HepG2 (cell line): ENCODE results near the gene MYORG. TPM values are rescaled to one million over a fixed set of nuclear protein-coding genes. Genes with fewer than 3 reads are reported as not detected.

Experiments
- KLF11 ChIP-seq: IDR thresholded peaks from 2 replicates; pipeline ENCODE4 v1.6.1; 2016; ENCODE audit warnings: missing compliant biosample characterization
- MTA3 ChIP-seq: sonication (generic); formaldehyde crosslinking; IDR thresholded peaks from 2 replicates; pipeline ENCODE4 v1.4.0; 2020; ENCODE audit warnings: missing genetic modification reagents
- PLRG1 ChIP-seq: fragments of 450-650 bp; conservative IDR thresholded peaks from 2 replicates; pipeline ENCODE4 v1.6.1; 2016
- REPIN1 ChIP-seq: sonication (generic); formaldehyde crosslinking; IDR thresholded peaks from 2 replicates; pipeline ENCODE4 v1.8.0; 2022; ENCODE audit warnings: missing genetic modification reagents, low read depth, mild to moderate bottlenecking, borderline replicate concordance
- ZNF10 ChIP-seq: sonication (generic); formaldehyde crosslinking; IDR thresholded peaks from 2 replicates; pipeline ENCODE4 v1.4.0; 2020; ENCODE audit warnings: mild to moderate bottlenecking, low read depth, missing genetic modification reagents, borderline replicate concordance
- polyA plus RNA-seq, 8 experiments: library from polyadenylated mRNA; depleted of rRNA in 3 of 8; stranded (reverse) in 7 of 8; unstranded in 1 of 8; fragments of >200 nt; fragmentation: Illumina TruSeq in 4 of 8; extraction: Trizol in 4 of 8; gene quantifications; 2 replicates each; pipeline versions ENCODE4 v1.2.1 to v1.2.3, GENCODE V29; 2011 to 2016; ENCODE audit warnings: low read depth in 4 of 8, missing spikeins in 1 of 8, mixed read lengths in 1 of 8; ENCODE audit not compliant: insufficient read depth in 1 of 8
- total RNA-seq, 5 experiments: library from RNA; depleted of rRNA; stranded (reverse); fragments of >200 nt; fragmentation: Illumina TruSeq; extraction: Trizol; gene quantifications; 2 replicates each; pipeline ENCODE4 v1.2.3, GENCODE V29; 2016; ENCODE audit warnings: low read depth in 1 of 5
- TF ChIP-seq, protein P1 (sequence below): sonication (generic); formaldehyde crosslinking; IDR thresholded peaks from 2 replicates; pipeline ENCODE4 v1.9.0; 2021; ENCODE audit warnings: mild to moderate bottlenecking, missing genetic modification reagents
- TF ChIP-seq, protein P2 (sequence below): IDR thresholded peaks from 2 replicates; pipeline ENCODE4 v1.6.1; 2016; ENCODE audit warnings: missing biosample characterization, missing genetic modification reagents, low read depth
- TF ChIP-seq, protein P3 (sequence below): sonication (generic); formaldehyde crosslinking; IDR thresholded peaks from 2 replicates; pipeline ENCODE4 v1.4.0; 2020; ENCODE audit warnings: missing genetic modification reagents
- TF ChIP-seq, protein P4 (sequence below): sonication (generic); formaldehyde crosslinking; IDR thresholded peaks from 2 replicates; pipeline ENCODE4 v1.5.1; 2020; ENCODE audit warnings: missing genetic modification reagents, mild to moderate bottlenecking, borderline replicate concordance
- TF ChIP-seq, protein P5 (sequence below): sonication (generic); formaldehyde crosslinking; IDR thresholded peaks from 2 replicates; pipeline ENCODE4 v1.4.0; 2020; ENCODE audit warnings: mild to moderate bottlenecking, missing genetic modification reagents

The MYORG gene
- total and polyA plus RNA-seq, 2 of the 13 experiments (the other 11 are each of a cell fraction or from before 2014, with no cell fraction given): 11.1 to 22.4 TPM

DNA sequence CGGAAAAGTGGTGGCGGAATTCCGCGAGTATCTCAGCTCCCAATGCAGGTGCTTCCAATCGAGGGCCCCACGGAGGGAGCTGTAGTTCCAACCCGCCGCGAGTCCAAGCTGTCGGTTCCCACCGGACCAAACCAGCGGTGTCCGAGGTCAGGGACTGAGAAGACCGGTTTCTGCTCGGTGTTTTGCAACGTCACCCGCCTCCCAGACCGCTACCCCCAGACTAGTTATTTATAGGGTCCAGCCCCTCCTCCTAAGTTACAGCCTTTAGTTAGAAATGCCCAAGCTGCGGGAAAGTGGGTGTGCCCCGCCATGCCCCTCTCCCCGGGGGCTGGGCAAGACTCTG is 677 bp upstream of the MYORG start (continued):
- TF ChIP-seq, protein P1, sequence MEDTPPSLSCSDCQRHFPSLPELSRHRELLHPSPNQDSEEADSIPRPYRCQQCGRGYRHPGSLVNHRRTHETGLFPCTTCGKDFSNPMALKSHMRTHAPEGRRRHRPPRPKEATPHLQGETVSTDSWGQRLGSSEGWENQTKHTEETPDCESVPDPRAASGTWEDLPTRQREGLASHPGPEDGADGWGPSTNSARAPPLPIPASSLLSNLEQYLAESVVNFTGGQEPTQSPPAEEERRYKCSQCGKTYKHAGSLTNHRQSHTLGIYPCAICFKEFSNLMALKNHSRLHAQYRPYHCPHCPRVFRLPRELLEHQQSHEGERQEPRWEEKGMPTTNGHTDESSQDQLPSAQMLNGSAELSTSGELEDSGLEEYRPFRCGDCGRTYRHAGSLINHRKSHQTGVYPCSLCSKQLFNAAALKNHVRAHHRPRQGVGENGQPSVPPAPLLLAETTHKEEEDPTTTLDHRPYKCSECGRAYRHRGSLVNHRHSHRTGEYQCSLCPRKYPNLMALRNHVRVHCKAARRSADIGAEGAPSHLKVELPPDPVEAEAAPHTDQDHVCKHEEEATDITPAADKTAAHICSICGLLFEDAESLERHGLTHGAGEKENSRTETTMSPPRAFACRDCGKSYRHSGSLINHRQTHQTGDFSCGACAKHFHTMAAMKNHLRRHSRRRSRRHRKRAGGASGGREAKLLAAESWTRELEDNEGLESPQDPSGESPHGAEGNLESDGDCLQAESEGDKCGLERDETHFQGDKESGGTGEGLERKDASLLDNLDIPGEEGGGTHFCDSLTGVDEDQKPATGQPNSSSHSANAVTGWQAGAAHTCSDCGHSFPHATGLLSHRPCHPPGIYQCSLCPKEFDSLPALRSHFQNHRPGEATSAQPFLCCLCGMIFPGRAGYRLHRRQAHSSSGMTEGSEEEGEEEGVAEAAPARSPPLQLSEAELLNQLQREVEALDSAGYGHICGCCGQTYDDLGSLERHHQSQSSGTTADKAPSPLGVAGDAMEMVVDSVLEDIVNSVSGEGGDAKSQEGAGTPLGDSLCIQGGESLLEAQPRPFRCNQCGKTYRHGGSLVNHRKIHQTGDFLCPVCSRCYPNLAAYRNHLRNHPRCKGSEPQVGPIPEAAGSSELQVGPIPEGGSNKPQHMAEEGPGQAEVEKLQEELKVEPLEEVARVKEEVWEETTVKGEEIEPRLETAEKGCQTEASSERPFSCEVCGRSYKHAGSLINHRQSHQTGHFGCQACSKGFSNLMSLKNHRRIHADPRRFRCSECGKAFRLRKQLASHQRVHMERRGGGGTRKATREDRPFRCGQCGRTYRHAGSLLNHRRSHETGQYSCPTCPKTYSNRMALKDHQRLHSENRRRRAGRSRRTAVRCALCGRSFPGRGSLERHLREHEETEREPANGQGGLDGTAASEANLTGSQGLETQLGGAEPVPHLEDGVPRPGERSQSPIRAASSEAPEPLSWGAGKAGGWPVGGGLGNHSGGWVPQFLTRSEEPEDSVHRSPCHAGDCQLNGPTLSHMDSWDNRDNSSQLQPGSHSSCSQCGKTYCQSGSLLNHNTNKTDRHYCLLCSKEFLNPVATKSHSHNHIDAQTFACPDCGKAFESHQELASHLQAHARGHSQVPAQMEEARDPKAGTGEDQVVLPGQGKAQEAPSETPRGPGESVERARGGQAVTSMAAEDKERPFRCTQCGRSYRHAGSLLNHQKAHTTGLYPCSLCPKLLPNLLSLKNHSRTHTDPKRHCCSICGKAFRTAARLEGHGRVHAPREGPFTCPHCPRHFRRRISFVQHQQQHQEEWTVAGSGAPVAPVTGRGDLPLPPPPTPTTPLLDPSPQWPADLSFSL (CRISPR knock-in tag): no peak
- TF ChIP-seq KLF11 (CRISPR knock-in tag) (no peak), MTA3 (CRISPR knock-in tag) (no peak), PLRG1 (no peak), REPIN1 (CRISPR knock-in tag) (no peak), ZNF10 (no peak)
- TF ChIP-seq, protein P2, sequence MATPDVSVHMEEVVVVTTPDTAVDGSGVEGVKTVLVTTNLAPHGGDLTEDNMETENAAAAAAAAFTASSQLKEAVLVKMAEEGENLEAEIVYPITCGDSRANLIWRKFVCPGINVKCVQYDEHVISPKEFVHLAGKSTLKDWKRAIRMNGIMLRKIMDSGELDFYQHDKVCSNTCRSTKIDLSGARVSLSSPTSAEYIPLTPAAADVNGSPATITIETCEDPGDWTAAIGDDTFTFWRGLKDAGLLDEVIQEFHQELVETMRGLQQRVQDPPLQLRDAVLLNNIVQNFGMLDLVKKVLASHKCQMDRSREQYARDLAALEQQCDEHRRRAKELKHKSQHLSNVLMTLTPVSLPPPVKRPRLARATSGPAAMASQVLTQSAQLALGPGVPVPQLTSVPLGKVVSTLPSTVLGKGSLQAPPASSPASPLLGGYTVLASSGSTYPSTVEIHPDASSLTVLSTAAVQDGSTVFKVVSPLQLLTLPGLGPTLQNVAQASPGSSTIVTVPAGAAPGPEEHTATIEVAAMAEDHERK (CRISPR knock-in tag): no peak
- TF ChIP-seq, protein P3, sequence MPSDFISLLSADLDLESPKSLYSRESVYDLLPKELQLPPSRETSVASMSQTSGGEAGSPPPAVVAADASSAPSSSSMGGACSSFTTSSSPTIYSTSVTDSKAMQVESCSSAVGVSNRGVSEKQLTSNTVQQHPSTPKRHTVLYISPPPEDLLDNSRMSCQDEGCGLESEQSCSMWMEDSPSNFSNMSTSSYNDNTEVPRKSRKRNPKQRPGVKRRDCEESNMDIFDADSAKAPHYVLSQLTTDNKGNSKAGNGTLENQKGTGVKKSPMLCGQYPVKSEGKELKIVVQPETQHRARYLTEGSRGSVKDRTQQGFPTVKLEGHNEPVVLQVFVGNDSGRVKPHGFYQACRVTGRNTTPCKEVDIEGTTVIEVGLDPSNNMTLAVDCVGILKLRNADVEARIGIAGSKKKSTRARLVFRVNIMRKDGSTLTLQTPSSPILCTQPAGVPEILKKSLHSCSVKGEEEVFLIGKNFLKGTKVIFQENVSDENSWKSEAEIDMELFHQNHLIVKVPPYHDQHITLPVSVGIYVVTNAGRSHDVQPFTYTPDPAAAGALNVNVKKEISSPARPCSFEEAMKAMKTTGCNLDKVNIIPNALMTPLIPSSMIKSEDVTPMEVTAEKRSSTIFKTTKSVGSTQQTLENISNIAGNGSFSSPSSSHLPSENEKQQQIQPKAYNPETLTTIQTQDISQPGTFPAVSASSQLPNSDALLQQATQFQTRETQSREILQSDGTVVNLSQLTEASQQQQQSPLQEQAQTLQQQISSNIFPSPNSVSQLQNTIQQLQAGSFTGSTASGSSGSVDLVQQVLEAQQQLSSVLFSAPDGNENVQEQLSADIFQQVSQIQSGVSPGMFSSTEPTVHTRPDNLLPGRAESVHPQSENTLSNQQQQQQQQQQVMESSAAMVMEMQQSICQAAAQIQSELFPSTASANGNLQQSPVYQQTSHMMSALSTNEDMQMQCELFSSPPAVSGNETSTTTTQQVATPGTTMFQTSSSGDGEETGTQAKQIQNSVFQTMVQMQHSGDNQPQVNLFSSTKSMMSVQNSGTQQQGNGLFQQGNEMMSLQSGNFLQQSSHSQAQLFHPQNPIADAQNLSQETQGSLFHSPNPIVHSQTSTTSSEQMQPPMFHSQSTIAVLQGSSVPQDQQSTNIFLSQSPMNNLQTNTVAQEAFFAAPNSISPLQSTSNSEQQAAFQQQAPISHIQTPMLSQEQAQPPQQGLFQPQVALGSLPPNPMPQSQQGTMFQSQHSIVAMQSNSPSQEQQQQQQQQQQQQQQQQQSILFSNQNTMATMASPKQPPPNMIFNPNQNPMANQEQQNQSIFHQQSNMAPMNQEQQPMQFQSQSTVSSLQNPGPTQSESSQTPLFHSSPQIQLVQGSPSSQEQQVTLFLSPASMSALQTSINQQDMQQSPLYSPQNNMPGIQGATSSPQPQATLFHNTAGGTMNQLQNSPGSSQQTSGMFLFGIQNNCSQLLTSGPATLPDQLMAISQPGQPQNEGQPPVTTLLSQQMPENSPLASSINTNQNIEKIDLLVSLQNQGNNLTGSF (CRISPR knock-in tag): no peak
- TF ChIP-seq, protein P4, sequence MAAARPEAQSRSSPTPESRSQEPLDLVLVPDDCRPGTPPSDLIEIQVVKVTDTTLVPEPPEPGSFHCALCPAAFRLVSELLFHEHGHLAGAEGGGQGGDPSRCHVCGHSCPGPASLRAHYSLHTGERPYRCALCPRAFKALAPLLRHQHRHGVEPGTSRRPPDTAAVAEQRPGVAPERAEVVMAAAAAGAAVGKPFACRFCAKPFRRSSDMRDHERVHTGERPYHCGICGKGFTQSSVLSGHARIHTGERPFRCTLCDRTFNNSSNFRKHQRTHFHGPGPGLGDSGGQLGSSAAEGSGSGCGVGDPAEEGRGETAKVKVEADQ (CRISPR knock-in tag): no peak
- TF ChIP-seq, protein P5, sequence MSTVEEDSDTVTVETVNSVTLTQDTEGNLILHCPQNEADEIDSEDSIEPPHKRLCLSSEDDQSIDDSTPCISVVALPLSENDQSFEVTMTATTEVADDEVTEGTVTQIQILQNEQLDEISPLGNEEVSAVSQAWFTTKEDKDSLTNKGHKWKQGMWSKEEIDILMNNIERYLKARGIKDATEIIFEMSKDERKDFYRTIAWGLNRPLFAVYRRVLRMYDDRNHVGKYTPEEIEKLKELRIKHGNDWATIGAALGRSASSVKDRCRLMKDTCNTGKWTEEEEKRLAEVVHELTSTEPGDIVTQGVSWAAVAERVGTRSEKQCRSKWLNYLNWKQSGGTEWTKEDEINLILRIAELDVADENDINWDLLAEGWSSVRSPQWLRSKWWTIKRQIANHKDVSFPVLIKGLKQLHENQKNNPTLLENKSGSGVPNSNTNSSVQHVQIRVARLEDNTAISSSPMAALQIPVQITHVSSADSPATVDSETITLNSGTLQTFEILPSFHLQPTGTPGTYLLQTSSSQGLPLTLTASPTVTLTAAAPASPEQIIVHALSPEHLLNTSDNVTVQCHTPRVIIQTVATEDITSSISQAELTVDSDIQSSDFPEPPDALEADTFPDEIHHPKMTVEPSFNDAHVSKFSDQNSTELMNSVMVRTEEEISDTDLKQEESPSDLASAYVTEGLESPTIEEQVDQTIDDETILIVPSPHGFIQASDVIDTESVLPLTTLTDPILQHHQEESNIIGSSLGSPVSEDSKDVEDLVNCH (CRISPR knock-in tag): no peak
